WTC11 (cell line): Measurements from ENCODE around the gene BLID. TPM values are rescaled to one million over a fixed set of nuclear protein-coding genes. Genes with fewer than 3 reads are reported as not detected.

Experiments
- microRNA-seq: library from miRNA; unstranded; fragments of <30 nt; microRNA quantifications from one replicate; pipeline ENCODE4 v1.2.0, GENCODE V29; 2022; ENCODE audit warnings: borderline number of aligned reads
- total RNA-seq: library from RNA; stranded (reverse); gene quantifications from 3 replicates; pipeline ENCODE4 v1.2.3, GENCODE V29; 2021

Gene BLID
- total RNA-seq, 1 experiment from 2014 or later, result not detected

Small RNA genes lying within 50 kb of the gene (microRNA-seq; reads per million reads assigned to microRNA genes)
- gene MIR100 (111 reads per million, percentile 65 among the genes with 10 or more reads in this experiment), gene MIR125B1 (15.4 reads per million, percentile 36 among the genes with 10 or more reads in this experiment), gene MIRLET7A2 (7.3 reads per million, percentile 20 among the genes with 10 or more reads in this experiment)
